Mesenchymal stem cell (in vitro differentiated cells and primary cell): ENCODE results near the gene ULBP1.
A peak's percentile ranks its signal among the peaks of the same experiment; 100 is the strongest.
"Not testable (repeated sequence)": the region's sequence is repeated elsewhere in the genome, so short reads cannot be mapped to it uniquely, and the experiment has no call there.

Experiments
- DNase-seq: peaks from one replicate; pipeline ENCODE4 v3.0.0-alpha.2; 2013
- H2AFZ ChIP-seq: one replicate; pipeline ENCODE4 v1.6.1; 2013; ENCODE audit warnings: low read depth, mild to moderate bottlenecking, control low read depth, inconsistent platforms, low read length, moderate library complexity
- H2AK5ac ChIP-seq: 2 replicates; pipeline ENCODE4 v1.6.1; 2013; ENCODE audit warnings: low read length, moderate library complexity, mild to moderate bottlenecking, inconsistent platforms; ENCODE audit not compliant: severe bottlenecking
- H2BK120ac ChIP-seq: one replicate; pipeline ENCODE4 v1.6.1; 2013; ENCODE audit warnings: low read depth, mild to moderate bottlenecking, inconsistent platforms, low read length, moderate library complexity
- H2BK12ac ChIP-seq, 2 experiments: one replicate each; pipeline ENCODE4 v1.6.1; 2013; ENCODE audit warnings: inconsistent platforms in 2 of 2, low read length in 2 of 2, mild to moderate bottlenecking in 2 of 2, moderate library complexity in 2 of 2, control low read depth in 1 of 2
- H2BK15ac ChIP-seq: one replicate; pipeline ENCODE4 v1.6.1; 2013; ENCODE audit warnings: mild to moderate bottlenecking, low read depth, inconsistent platforms; ENCODE audit not compliant: poor library complexity, severe bottlenecking
- H2BK5ac ChIP-seq: 2 replicates; pipeline ENCODE4 v1.6.1; 2013; ENCODE audit warnings: low read depth, mild to moderate bottlenecking, low read length, control low read depth, inconsistent platforms; ENCODE audit not compliant: poor library complexity, severe bottlenecking
- H3K14ac ChIP-seq, 2 experiments: one replicate each; pipeline ENCODE4 v1.6.1; 2013; ENCODE audit warnings: inconsistent platforms in 2 of 2, low read length in 2 of 2, control low read depth in 1 of 2, mild to moderate bottlenecking in 1 of 2, moderate library complexity in 1 of 2
- H3K18ac ChIP-seq, 2 experiments: one replicate each; pipeline ENCODE4 v1.6.1; 2013; ENCODE audit warnings: inconsistent platforms in 2 of 2, low read length in 2 of 2, control low read depth in 1 of 2, low read depth in 1 of 2, mild to moderate bottlenecking in 1 of 2
- H3K23ac ChIP-seq, 2 experiments: one replicate each; pipeline ENCODE4 v1.6.1; 2013; ENCODE audit warnings: inconsistent platforms in 2 of 2, low read length in 2 of 2, mild to moderate bottlenecking in 2 of 2, moderate library complexity in 2 of 2, control low read depth in 1 of 2
- H3K27ac ChIP-seq: 2 replicates; pipeline ENCODE4 v1.5.1; 2013; ENCODE audit warnings: mild to moderate bottlenecking, moderate library complexity, low read length, control low read depth, inconsistent platforms; ENCODE audit not compliant: poor library complexity, severe bottlenecking
- H3K27me3 ChIP-seq, 2 experiments: 2 replicates each; pipeline versions ENCODE4 v1.6.1 to v1.7.0; 2013; ENCODE audit warnings: low read length in 2 of 2, mild to moderate bottlenecking in 2 of 2, moderate library complexity in 2 of 2, control low read depth in 1 of 2, inconsistent platforms in 1 of 2; ENCODE audit not compliant: control insufficient read depth in 1 of 2, insufficient read depth in 1 of 2
- H3K36me3 ChIP-seq, 2 experiments: 2 replicates each; pipeline versions ENCODE4 v1.6.1 to v1.7.0; 2013; ENCODE audit warnings: low read length in 2 of 2, control low read depth in 1 of 2, inconsistent platforms in 1 of 2, low read depth in 1 of 2, mild to moderate bottlenecking in 1 of 2; ENCODE audit not compliant: insufficient read depth in 2 of 2, control insufficient read depth in 1 of 2
- H3K4ac ChIP-seq, 2 experiments: one replicate each; pipeline ENCODE4 v1.6.1; 2013; ENCODE audit warnings: inconsistent platforms in 2 of 2, low read length in 2 of 2, mild to moderate bottlenecking in 2 of 2, moderate library complexity in 2 of 2, control low read depth in 1 of 2, low read depth in 1 of 2
- H3K4me1 ChIP-seq: 2 replicates; pipeline ENCODE4 v1.6.1; 2013; ENCODE audit warnings: low read depth, low read length, control low read depth; ENCODE audit not compliant: control insufficient read depth, insufficient read depth
- H3K4me2 ChIP-seq: 2 replicates; pipeline ENCODE4 v1.6.1; 2013; ENCODE audit warnings: low read length, mild to moderate bottlenecking, inconsistent platforms; ENCODE audit not compliant: poor library complexity, severe bottlenecking
- H3K4me3 ChIP-seq, 2 experiments: 2 replicates each; pipeline versions ENCODE4 v1.5.1 to v1.7.0; 2013; ENCODE audit warnings: low read length in 2 of 2, mild to moderate bottlenecking in 2 of 2, control low read depth in 1 of 2, low read depth in 1 of 2; ENCODE audit not compliant: insufficient read depth in 1 of 2
- H3K79me1 ChIP-seq: replicated peaks from 2 replicates; pipeline ENCODE4 v1.6.1; 2013; ENCODE audit warnings: mild to moderate bottlenecking, control low read depth, low read length, inconsistent platforms; ENCODE audit not compliant: poor library complexity, severe bottlenecking
- H3K9ac ChIP-seq: 2 replicates; pipeline ENCODE4 v1.7.0; 2013; ENCODE audit warnings: mild to moderate bottlenecking, low read length, moderate library complexity
- H3K9me3 ChIP-seq: 2 replicates; pipeline ENCODE4 v1.7.0; 2013; ENCODE audit warnings: mild to moderate bottlenecking, low read length; ENCODE audit not compliant: control insufficient read depth
- H4K8ac ChIP-seq: one replicate; pipeline ENCODE4 v1.6.1; 2013; ENCODE audit warnings: inconsistent platforms, mild to moderate bottlenecking, low read length, moderate library complexity
- H4K91ac ChIP-seq: one replicate; pipeline ENCODE4 v1.6.1; 2013; ENCODE audit warnings: mild to moderate bottlenecking, low read length, inconsistent platforms
- WGBS: methylation state at CpG from one replicate; pipeline ENCODE4 v1.1.7; 2013; ENCODE audit warnings: mixed read lengths; 5-methylcytosine and 5-hydroxymethylcytosine counted together

The ULBP1 gene

GRCh38 chr6:149988550-149989346, 25.0 kb downstream of the ULBP1 start:
- no peak overlapping the region for H3K23ac ChIP-seq
- no peak overlapping the region for H3K4me3 ChIP-seq
- H3K4me2 ChIP-seq, result no peak overlapping the region
- no peak overlapping the region for H2AK5ac ChIP-seq
- no peak overlapping the region for H4K8ac ChIP-seq
- H3K4ac ChIP-seq, result no peak overlapping the region
- H3K18ac ChIP-seq, result no peak overlapping the region
- H3K27me3 ChIP-seq, result peaks cover 86 to 94% of the 10 kb centered on the region in 2 experiments
- DNase-seq, result no peak
- no peak overlapping the region for H4K91ac ChIP-seq
- no peak overlapping the region for H3K14ac ChIP-seq
- no peak overlapping the region for H2AFZ ChIP-seq
- no peak overlapping the region for H2BK15ac ChIP-seq
- peaks cover 13% of the 10 kb centered on the region for H3K4me1 ChIP-seq
- no peak overlapping the region for H3K9ac ChIP-seq
- H3K27ac ChIP-seq, result no peak overlapping the region
- H3K36me3 ChIP-seq, result no peaks in the 10 kb centered on the region
- no peaks in the 10 kb centered on the region for H3K79me1 ChIP-seq
- H2BK120ac ChIP-seq, result no peak overlapping the region
- peaks cover 26% of the 10 kb centered on the region for H3K9me3 ChIP-seq
- WGBS, result 5% methylated on average over 7 of the region's 17 CpGs
- H2BK12ac ChIP-seq, result no peak overlapping the region
- H2BK5ac ChIP-seq, result no peak overlapping the region

GRCh38 chr6:149990212-149990660, 26.5 kb downstream of the ULBP1 start:
- Histone ChIP-seq H2BK12ac (no peak overlapping the region), H4K8ac (no peak overlapping the region), H3K14ac (no peak overlapping the region), H2AK5ac (no peak overlapping the region), H2BK5ac (no peak overlapping the region), H2AFZ (no peak overlapping the region), H3K27ac (no peak overlapping the region), H3K4me1 (peaks cover 13% of the 10 kb centered on the region), H3K23ac (peak overlapping the region in 1 of 2 experiments; percentile 46), H3K79me1 (no peaks in the 10 kb centered on the region), H3K9ac (no peak overlapping the region), H3K27me3 (peaks cover 89 to 100% of the 10 kb centered on the region in 2 experiments), H3K4me3 (peak overlapping the region in 1 of 2 experiments; percentile 67), H3K4ac (no peak overlapping the region), H3K9me3 (peaks cover 26% of the 10 kb centered on the region), H3K4me2 (peak overlapping the region; percentile 88), H3K18ac (no peak overlapping the region), H3K36me3 (no peaks in the 10 kb centered on the region), H2BK15ac (peak overlapping the region; percentile 86), H2BK120ac (no peak overlapping the region), H4K91ac (no peak overlapping the region)
- 1% methylated on average over 24 of the region's 32 CpGs for WGBS
- DNase-seq, result no peak

- no peak overlapping the region for H3K18ac ChIP-seq
- H3K14ac ChIP-seq, result no peak overlapping the region
- H2AK5ac ChIP-seq, result no peak overlapping the region
- peaks cover 26% of the 10 kb centered on the region for H3K9me3 ChIP-seq
- no peaks in the 10 kb centered on the region for H3K79me1 ChIP-seq
- no peak overlapping the region for H3K9ac ChIP-seq
- no peak overlapping the region for H4K8ac ChIP-seq
- H4K91ac ChIP-seq, result no peak overlapping the region
- WGBS, result under 1% methylated on average over 46 of the region's 49 CpGs
- peak; percentile 19 for DNase-seq
- H2AFZ ChIP-seq, result peak overlapping the region; percentile 56
- no peak overlapping the region for H3K27ac ChIP-seq
- H2BK12ac ChIP-seq, result no peak overlapping the region
- no peak overlapping the region for H2BK120ac ChIP-seq
- H3K36me3 ChIP-seq, result no peaks in the 10 kb centered on the region
- H2BK5ac ChIP-seq, result no peak overlapping the region
- peak overlapping the region in 1 of 2 experiments; percentile 67 for H3K4me3 ChIP-seq
- peaks cover 89 to 100% of the 10 kb centered on the region in 2 experiments for H3K27me3 ChIP-seq
- H3K4me1 ChIP-seq, result peaks cover 13% of the 10 kb centered on the region
- no peak overlapping the region for H2BK15ac ChIP-seq
- H3K4ac ChIP-seq, result no peak overlapping the region
- H3K4me2 ChIP-seq, result peak overlapping the region; percentile 88
- no peak overlapping the region for H3K23ac ChIP-seq
Observed at GRCh38 chr6:149990661-149991471, 27.1 kb downstream of the ULBP1 start.

- Histone ChIP-seq H3K27me3 (peaks cover 88 to 100% of the 10 kb centered on the region in 2 experiments), H3K9me3 (peaks cover 26% of the 10 kb centered on the region), H3K4me1 (peaks cover 13% of the 10 kb centered on the region)
- not testable (repeated sequence) for H2AK5ac ChIP-seq, H3K4me3 ChIP-seq, H3K79me1 ChIP-seq, H2BK12ac ChIP-seq, H3K4me2 ChIP-seq, H4K8ac ChIP-seq, H3K4ac ChIP-seq, H2BK120ac ChIP-seq, H2BK5ac ChIP-seq, H4K91ac ChIP-seq, H3K9ac ChIP-seq, DNase-seq, H2BK15ac ChIP-seq, H3K18ac ChIP-seq, H3K36me3 ChIP-seq, H3K27ac ChIP-seq, H3K23ac ChIP-seq, H2AFZ ChIP-seq, H3K14ac ChIP-seq
- 0% methylated on average over 7 of the region's 7 CpGs for WGBS
Observed at GRCh38 chr6:149991472-149991795, 27.7 kb downstream of the ULBP1 start.
